OCI-LY3 (cell line): ENCODE measurements around the gene OR52I2.

ENCODE experiments used
- CTCF ChIP-seq: fragments of 200-600, 300-600 bp; sonication (generic); IDR thresholded peaks from 2 replicates; pipeline ENCODE4 v1.5.1; 2014; ENCODE audit warnings: antibody characterized with exemption, low read length, low read depth
- EZH2phosphoT487 ChIP-seq: fragments of 200-600 bp; shearing (Covaris generic); IDR thresholded peaks from 2 replicates; pipeline ENCODE4 v1.6.1; 2018; ENCODE audit warnings: antibody characterized with exemption, mixed run types, low read depth

GRCh38 chr11:4626207-4627099 is 44.9 kb downstream of the OR52I2 start:
- TF ChIP-seq CTCF = peak; percentile 82
- TF ChIP-seq EZH2phosphoT487 = no peak
